Heart right ventricle (tissue), 16 donors: ENCODE results near the gene TMEM170B. TPM values are rescaled to one million over a fixed set of nuclear protein-coding genes. Genes with fewer than 3 reads are reported as not detected.

Source experiments
- ATAC-seq, 8 donors: fragments of 200-7000 bp; cut with Tn5 transposase; one replicate each; pipeline ENCODE4 v1.9.1; 2020; ENCODE audit warnings: mild to moderate bottlenecking in 8 of 8, moderate library complexity in 8 of 8, moderate number of reproducible peaks in 1 of 8
- DNase-seq, 2 donors: peaks; one replicate each; pipeline ENCODE4 v3.0.0-alpha.2; 2020
- H3K27ac ChIP-seq, 10 donors: fragments of 200-600 bp; sonication (generic) in 2 of 10; one replicate each; pipeline versions ENCODE4 v1.5.0 to v1.8.0; 2020 to 2022; ENCODE audit warnings: mild to moderate bottlenecking in 3 of 10
- H3K27me3 ChIP-seq, 7 donors: fragments of 200-600 bp; one replicate each; pipeline ENCODE4 v1.8.0; 2021 to 2022; ENCODE audit warnings: mild to moderate bottlenecking in 2 of 7
- H3K36me3 ChIP-seq, 9 donors: fragments of 200-600 bp; sonication (generic) in 1 of 9; one replicate each; pipeline versions ENCODE4 v1.5.0 to v1.8.0; 2020 to 2022; ENCODE audit warnings: mild to moderate bottlenecking in 2 of 9
- H3K4me1 ChIP-seq, 9 donors: fragments of 200-600 bp; sonication (generic) in 1 of 9; one replicate each; pipeline versions ENCODE4 v1.5.0 to v1.8.0; 2020 to 2022; ENCODE audit warnings: mild to moderate bottlenecking in 4 of 9
- H3K4me3 ChIP-seq, 10 donors: fragments of 200-600 bp; sonication (generic) in 2 of 10; one replicate each; pipeline versions ENCODE4 v1.5.0 to v1.8.0; 2020 to 2022; ENCODE audit warnings: mild to moderate bottlenecking in 7 of 10, moderate library complexity in 2 of 10
- H3K9me3 ChIP-seq, 11 donors: fragments of 200-600 bp in 10 of 11; sonication (generic) in 2 of 11; one replicate each; pipeline versions ENCODE4 v1.5.0 to v1.8.0; 2013 to 2022; ENCODE audit warnings: mild to moderate bottlenecking in 2 of 11, control low read depth in 1 of 11, moderate library complexity in 1 of 11
- CTCF ChIP-seq, 9 donors: fragments of 200-600 bp; sonication (generic) in 2 of 9; IDR thresholded peaks; one replicate each; pipeline versions ENCODE4 v1.5.0 to v1.8.0; 2021 to 2022; ENCODE audit warnings: antibody characterized with exemption in 9 of 9, mild to moderate bottlenecking in 5 of 9, moderate library complexity in 1 of 9
- WGBS, 2 donors: extraction: QIAGEN DNeasy Blood & Tissue Kit; methylation state at CpG; one replicate each; pipeline ENCODE4 v1.1.7; 2013; ENCODE audit warnings: inconsistent platforms in 1 of 2; 5-methylcytosine and 5-hydroxymethylcytosine counted together
- intact Hi-C, 10 donors: fragments of 100-400 bp; cut with DNase I; formaldehyde crosslinking; loops; one replicate each; pipeline versions ENCODE4 v1.11.1 to v1.14.2; 2022
- polyA plus RNA-seq, 2 donors: library from polyadenylated mRNA; stranded (reverse); fragments of 200-250 nt; gene quantifications; one replicate each; pipeline ENCODE4 v1.2.3, GENCODE V29; 2013
- total RNA-seq, 10 donors: library from RNA; stranded (reverse); fragmentation: NEBNext Ultra II Directional in 3 of 10; extraction: Animal tissue kit (Norgen Biotek cat#: 25700) in 3 of 10; gene quantifications; one replicate each; pipeline versions ENCODE4 v1.2.1 to v1.2.4, GENCODE V29; 2021 to 2023
- donor health status: Arrhythmogenic right ventricular cardiomyopathy.
- donor health status: ischemic (EF 13 %, LVEDD 7.1; RV severe dilation, severe dysfunction).
- donor health status: healthy with polysubstance abuse.
- donor health status: DM: no; HTN: yes; CAD: no.
- donor health status: DM: no; HTN: no; CAD: no.
- donor health status: ischemic (EF 25% LVEDD 6.9; RV normal size, moderate dysfunction).
- donor health status: ischemic (EF 25% LVEDD 5.7; RV mildly dilated, moderate dysfunction).
- donor health status: healthy.
- donor health status: DM: yes; HTN: yes; CAD: no.
- donor health status: Ischemic cardiomyopathy.
- donor health status: ischemic (EF 35%, LVEDD 5.7; RV mildly dilated, moderate dysfunction).
- donor health status: nonischemic (EF 11% LVEDD 7.7; RV severe dilation, severe dysfunction).
- donor health status: DM: yes; HTN: yes; CAD: no.
- donor health status: PGD.
- donor health status: ischemic (EF 29% LVEDD 5.4; RV normal size, mild dysfunction).
- donor health status: nonischemic (EF 23%, LVEDD 6.1; RV moderate dilation, normal function).

TMEM170B gene
- total and polyA plus RNA-seq, 12 donors = 1.3 to 5.3 (median 4.1) TPM

- DNase-seq (peak in 1 of 2 donors; percentile 81), ATAC-seq (peak; percentile 84 to 95 (median 92))
- Histone ChIP-seq H3K4me3 (no peak overlapping the region), H3K27ac (peak overlapping the region in 6 of 10 donors; percentile 32 to 73 (median 44)), H3K36me3 (no peaks in the 10 kb centered on the region), H3K4me1 (peaks cover 0 to 32% (median 10%) of the 10 kb centered on the region in 9 donors), H3K27me3 (no peaks in the 10 kb centered on the region), H3K9me3 (peaks cover 0 to 11% (median 0%) of the 10 kb centered on the region in 11 donors)
- intact Hi-C loops = loop anchor here (1.0 to 10.0 kb wide), 14 partner anchors 81 to 544 kb away; partner anchors contain the start of gene NEDD9 (in 4 of the 10)
- TF ChIP-seq CTCF (IDR thresholded peaks at IDR 0.05) = peak; percentile 83 to 98 (median 93)
- WGBS, 2 donors = 25 to 27% methylated on average over 12 of the region's 12 CpGs
These were observed 41.1 kb upstream of the TMEM170B start for GRCh38 chr6:11496152-11497060.

GRCh38 chr6:11497107-11497506, 40.4 kb upstream of the TMEM170B start:
- WGBS, 2 donors = 91 to 93% methylated on average over 9 of the region's 9 CpGs
- peak overlapping the region in 1 of 10 donors; percentile 73 for H3K27ac ChIP-seq
- peaks cover 0 to 32% (median 10%) of the 10 kb centered on the region in 9 donors for H3K4me1 ChIP-seq
- H3K36me3 ChIP-seq = no peaks in the 10 kb centered on the region
- no peak overlapping the region for H3K4me3 ChIP-seq
- intact Hi-C loops = loop anchor here (2.0 to 10.0 kb wide), 12 partner anchors 80 to 545 kb away; partner anchors contain the start of gene NEDD9 (in 4 of the 10)
- no peaks in the 10 kb centered on the region for H3K27me3 ChIP-seq
- no peak for ATAC-seq
- DNase-seq = no peak
- TF ChIP-seq CTCF (IDR thresholded peaks at IDR 0.05) = no peak
- H3K9me3 ChIP-seq = peaks cover 0 to 11% (median 0%) of the 10 kb centered on the region in 11 donors

GRCh38 chr6:11497881-11498280, 39.7 kb upstream of the TMEM170B start:
- Histone ChIP-seq H3K9me3 (peaks cover 0 to 11% (median 0%) of the 10 kb centered on the region in 11 donors), H3K27me3 (no peaks in the 10 kb centered on the region), H3K4me1 (peaks cover 0 to 32% (median 10%) of the 10 kb centered on the region in 9 donors), H3K36me3 (no peaks in the 10 kb centered on the region), H3K27ac (peak overlapping the region in 1 of 10 donors; percentile 20), H3K4me3 (no peak overlapping the region)
- intact Hi-C loops = loop anchor here (2.0 to 10.0 kb wide), 12 partner anchors 79 to 546 kb away; partner anchors contain the start of gene NEDD9 (in 4 of the 10)
- WGBS, 2 donors = 87 to 97% methylated on average over 1 of the region's 1 CpG
- TF ChIP-seq CTCF (IDR thresholded peaks at IDR 0.05) = no peak
- no peak for ATAC-seq
- DNase-seq = no peak

- Histone ChIP-seq H3K9me3 (peaks cover 0 to 11% (median 0%) of the 10 kb centered on the region in 11 donors), H3K4me3 (no peak overlapping the region), H3K4me1 (peaks cover 0 to 25% (median 8%) of the 10 kb centered on the region in 9 donors), H3K27ac (no peak overlapping the region), H3K36me3 (no peaks in the 10 kb centered on the region), H3K27me3 (no peaks in the 10 kb centered on the region)
- intact Hi-C loops = no loop called here
- no peak for DNase-seq
- WGBS, 2 donors = 79 to 82% methylated on average over 2 of the region's 2 CpGs
- no peak for ATAC-seq
- TF ChIP-seq CTCF (IDR thresholded peaks at IDR 0.05) = no peak
These were observed 37.5 kb upstream of the TMEM170B start for GRCh38 chr6:11500008-11500407.
